LNCaP clone FGC (cell line): Measurements from ENCODE around the gene OTX1.
A peak's percentile ranks its signal among the peaks of the same experiment; 100 is the strongest.

Experiments
- DNase-seq: peaks from one replicate; pipeline ENCODE4 v3.0.0-alpha.2; 2011; ENCODE audit warnings: low read depth
- H3K4me3 ChIP-seq: 2 replicates; pipeline ENCODE4 v1.5.1; 2011; ENCODE audit warnings: mild to moderate bottlenecking, low read depth, low read length, control low read depth
- TF ChIP-seq, protein P1 (sequence below): IDR thresholded peaks from 2 replicates; pipeline ENCODE4 v1.5.1; 2012; ENCODE audit warnings: mild to moderate bottlenecking; ENCODE audit not compliant: control insufficient read depth, insufficient read depth; ENCODE audit errors: extremely low read depth

The OTX1 gene

DNA sequence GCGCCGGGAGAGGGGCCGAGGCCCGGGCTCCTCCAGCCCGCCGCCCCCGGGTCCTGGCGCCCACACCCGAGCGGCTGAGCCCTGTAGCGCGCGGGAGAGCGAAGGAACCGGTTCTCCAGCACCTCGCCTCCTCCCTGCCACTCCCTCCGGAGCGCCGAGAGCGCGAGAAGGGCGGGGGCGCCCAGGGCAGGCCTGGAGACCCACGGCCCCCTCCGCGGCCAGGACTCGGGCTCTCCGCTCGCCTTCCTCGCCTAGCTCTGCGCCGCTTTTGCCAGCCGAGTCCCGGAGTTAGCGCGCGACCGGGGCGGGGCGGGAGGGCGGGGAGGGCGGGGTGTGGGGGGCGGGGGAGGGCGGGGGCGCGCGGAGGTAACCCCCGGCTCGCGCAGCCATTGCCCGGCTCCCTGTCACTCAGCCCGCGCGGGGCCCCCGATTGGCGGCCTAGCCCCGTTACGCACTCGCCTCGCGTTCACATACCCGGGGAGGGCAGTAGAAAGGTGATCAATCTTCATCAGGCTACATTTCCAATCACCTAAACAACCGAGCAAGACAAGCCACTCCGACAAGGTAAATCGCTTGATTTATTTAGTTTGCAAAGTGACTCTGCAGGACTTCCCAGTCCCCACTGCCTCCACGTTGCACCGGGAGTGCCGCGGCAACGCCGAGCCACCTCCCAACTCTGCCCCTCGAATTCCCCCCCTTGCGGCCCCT lies at the start of gene OTX1:
TSS of gene OTX1 (plus strand) at position 497 of the 708 bp plus-strand sequence. CDS start 2,161 bp downstream, outside the sequence.
- DNase-seq = peak; percentile 22
- peak within 1 kb of the TSS; percentile 81 for H3K4me3 ChIP-seq
- TF ChIP-seq, protein P1, sequence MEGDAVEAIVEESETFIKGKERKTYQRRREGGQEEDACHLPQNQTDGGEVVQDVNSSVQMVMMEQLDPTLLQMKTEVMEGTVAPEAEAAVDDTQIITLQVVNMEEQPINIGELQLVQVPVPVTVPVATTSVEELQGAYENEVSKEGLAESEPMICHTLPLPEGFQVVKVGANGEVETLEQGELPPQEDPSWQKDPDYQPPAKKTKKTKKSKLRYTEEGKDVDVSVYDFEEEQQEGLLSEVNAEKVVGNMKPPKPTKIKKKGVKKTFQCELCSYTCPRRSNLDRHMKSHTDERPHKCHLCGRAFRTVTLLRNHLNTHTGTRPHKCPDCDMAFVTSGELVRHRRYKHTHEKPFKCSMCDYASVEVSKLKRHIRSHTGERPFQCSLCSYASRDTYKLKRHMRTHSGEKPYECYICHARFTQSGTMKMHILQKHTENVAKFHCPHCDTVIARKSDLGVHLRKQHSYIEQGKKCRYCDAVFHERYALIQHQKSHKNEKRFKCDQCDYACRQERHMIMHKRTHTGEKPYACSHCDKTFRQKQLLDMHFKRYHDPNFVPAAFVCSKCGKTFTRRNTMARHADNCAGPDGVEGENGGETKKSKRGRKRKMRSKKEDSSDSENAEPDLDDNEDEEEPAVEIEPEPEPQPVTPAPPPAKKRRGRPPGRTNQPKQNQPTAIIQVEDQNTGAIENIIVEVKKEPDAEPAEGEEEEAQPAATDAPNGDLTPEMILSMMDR = no peak

DNA sequence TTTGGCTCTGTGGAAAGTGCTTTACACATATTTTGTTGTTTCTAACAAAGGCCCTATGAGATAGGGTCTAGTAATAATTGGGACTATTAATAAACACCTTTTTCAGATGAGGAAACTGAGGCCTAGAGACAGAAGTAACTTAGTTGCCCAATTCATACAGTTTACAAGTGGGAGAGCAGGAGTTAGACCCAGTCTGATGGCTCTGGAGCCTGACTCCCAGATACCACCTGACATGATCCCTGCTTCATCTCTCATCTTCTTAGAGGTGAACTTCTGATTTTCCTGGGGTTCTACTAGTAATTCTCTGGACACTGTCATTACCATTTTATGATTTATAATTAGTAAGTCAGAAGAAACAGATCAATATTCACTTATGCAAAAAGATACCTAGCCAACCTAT lies 49.1 kb upstream of the OTX1 start:
- TF ChIP-seq, protein P1 = no peak
- no peak overlapping the region for H3K4me3 ChIP-seq
- DNase-seq = no peak

DNA sequence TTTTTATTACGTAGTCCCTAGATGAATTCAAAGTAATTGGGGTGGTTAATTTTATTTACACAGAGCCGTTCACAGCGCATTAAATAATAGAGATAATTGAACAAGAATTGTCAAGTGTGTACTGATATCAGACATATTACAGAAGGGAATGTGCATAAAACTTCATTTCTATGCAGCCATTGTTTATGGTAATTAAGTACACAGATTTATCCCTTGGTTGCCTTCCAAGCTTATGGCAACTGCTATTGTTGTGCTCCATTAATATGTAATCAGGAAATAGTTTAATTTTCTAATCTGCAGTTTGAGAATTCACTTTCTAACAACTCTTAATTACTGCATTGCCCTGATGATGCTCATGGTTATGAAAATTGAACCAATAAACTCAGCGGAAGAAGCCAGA lies 47.3 kb upstream of the OTX1 start:
- no peak overlapping the region for H3K4me3 ChIP-seq
- DNase-seq = no peak
- TF ChIP-seq, protein P1 = no peak

DNA sequence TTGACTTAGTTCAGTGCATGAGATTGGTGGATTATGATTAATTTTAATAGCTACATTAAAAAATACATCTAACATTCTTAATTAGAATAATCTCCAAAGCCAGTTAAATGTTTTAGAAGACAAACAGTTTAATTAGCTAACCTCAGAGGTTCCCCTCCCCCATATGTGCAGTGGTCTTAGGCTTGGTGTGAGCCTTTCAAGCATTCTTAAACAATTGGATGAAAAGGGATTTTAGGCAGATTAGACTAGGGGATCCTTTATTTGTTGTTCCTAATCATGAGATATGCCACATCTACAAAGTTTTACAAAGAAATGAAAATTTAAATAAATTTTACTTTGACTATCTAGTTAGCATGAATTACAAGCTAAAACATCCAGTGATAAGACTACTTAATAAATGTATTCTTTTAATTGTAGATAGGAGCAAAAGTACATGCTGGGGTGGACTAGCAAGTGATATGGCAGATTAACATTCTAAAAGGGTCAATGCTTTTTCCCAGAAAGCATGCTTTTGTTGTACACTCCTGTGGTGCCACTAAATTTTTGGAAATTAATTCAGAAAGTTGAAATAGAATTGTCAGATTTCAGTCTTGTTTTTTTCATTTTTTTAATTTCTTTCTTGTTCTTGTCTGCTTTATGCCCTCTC lies 42.7 kb upstream of the OTX1 start:
- no peak for DNase-seq
- TF ChIP-seq, protein P1 = no peak
- H3K4me3 ChIP-seq = no peak overlapping the region

DNA sequence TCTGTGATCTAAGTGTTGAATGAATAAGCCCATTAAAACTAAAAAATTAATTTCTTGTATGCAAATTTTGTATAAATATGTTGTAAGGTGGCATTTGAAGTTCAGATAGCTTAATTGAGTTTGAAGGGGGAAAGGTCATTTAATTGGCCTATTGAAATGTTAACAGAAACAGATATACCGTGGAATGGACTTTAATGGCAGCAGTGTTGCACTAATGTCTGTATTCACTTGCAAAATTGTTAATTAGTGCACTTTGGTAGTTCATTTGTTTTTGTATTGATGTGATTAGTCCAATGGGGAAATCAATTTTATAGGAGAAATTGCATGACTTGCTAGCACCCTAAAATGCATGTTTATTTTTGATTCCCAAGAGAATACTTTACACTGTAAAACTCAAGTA lies 41.8 kb upstream of the OTX1 start:
- no peak for DNase-seq
- TF ChIP-seq, protein P1 = no peak
- H3K4me3 ChIP-seq = no peak overlapping the region

DNA sequence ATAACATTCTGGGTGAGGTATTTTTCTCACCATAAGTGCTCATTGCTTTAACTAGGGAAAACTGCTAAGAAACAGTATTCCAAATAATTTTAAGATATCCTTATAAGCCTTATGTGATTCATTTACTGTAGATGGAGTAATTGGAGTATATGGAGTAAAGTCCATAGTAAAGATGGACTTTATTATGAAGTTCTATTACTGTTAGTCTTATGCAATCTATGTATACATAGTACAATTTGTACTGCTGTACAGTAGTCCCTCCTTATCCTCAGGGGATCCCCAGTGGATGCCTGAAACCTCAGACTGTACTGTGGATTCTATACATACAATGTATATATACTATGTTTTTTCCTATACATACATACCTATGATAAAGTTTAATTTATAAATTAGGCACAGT lies 41.1 kb upstream of the OTX1 start:
- DNase-seq = no peak
- H3K4me3 ChIP-seq = no peak overlapping the region
- TF ChIP-seq, protein P1 = no peak
